ENCODE results near the gene TNFAIP2.
"Not testable (repeated sequence)": the region's sequence is repeated elsewhere in the genome, so short reads cannot be mapped to it uniquely, and the experiment has no call there.

- not testable (repeated sequence) for TF ChIP-seq CTCF (IDR thresholded peaks at IDR 0.05; ENCODE audit: low read depth, low read length, missing input control); MAX (IDR thresholded peaks at IDR 0.05); EGR1 (IDR thresholded peaks at IDR 0.05; ENCODE audit: low read depth in 2 of 2); RXRA (IDR thresholded peaks at IDR 0.05)
These were observed 5.8 kb upstream of the TNFAIP2 start for GRCh38 chr14:103117499-103117898.

Measured in liver (tissue), 3 donors.